ENCODE measurements around the gene CLDN5. TPM values are rescaled to one million over a fixed set of nuclear protein-coding genes. Genes with fewer than 3 reads are reported as not detected.

Gene CLDN5
- total and polyA plus RNA-seq, 2 of the 4 experiments (the other 2 are of a cell fraction), result 0.18 to 0.21 TPM

- dilution Hi-C loops (cut with HindIII; ENCODE audit: low sequenced_read_pairs, unreplicated experiment) (no loop called here), in situ Hi-C loops (cut with MboI; ENCODE audit: low sequenced_read_pairs) (no loop called here), intact Hi-C loops (cut with micrococcal nuclease) (no loop called here)
- no peak overlapping the region for H3K18ac ChIP-seq (ENCODE audit: low read depth, low read length)
- H3K23ac ChIP-seq (ENCODE audit: low read depth, low read length), result no peak overlapping the region
- no peak overlapping the region for H4K5ac ChIP-seq (ENCODE audit: low read depth, low read length)
- no peak for ATAC-seq (ENCODE audit: low read depth)
- POLR2A ChIA-PET (ENCODE audit: unreplicated experiment), result no interaction called here
- no peaks in the 10 kb centered on the region for H4K20me1 ChIP-seq (ENCODE audit: insufficient read depth, low read length)
- no peak overlapping the region for H3K14ac ChIP-seq (replicated peaks; ENCODE audit: low read depth, low read length)
- H2BK20ac ChIP-seq (ENCODE audit: low read depth, low read length), result no peak overlapping the region
- DNase-seq, result no peak
- CTCF ChIA-PET, result interaction anchor here (1.3 kb wide), 1 partner anchor 132 kb away, joined by 4 read pairs; no protein-coding TSS in a partner anchor
- H3K4me1 ChIP-seq (ENCODE audit: control insufficient read depth, insufficient read depth, low read length), result peaks cover 3% of the 10 kb centered on the region
- H2AK9ac ChIP-seq (replicated peaks; ENCODE audit: low read depth, low read length, poor library complexity), result no peak overlapping the region
- no peak overlapping the region for H2BK5ac ChIP-seq (ENCODE audit: low read depth, low read length, poor library complexity, severe bottlenecking)
- H3K36me3 ChIP-seq (ENCODE audit: control insufficient read depth, insufficient read depth, low read length), result peaks cover 4% of the 10 kb centered on the region
- H2BK15ac ChIP-seq (ENCODE audit: low read depth, low read length), result no peak overlapping the region
- no peak overlapping the region for H3K27ac ChIP-seq (ENCODE audit: insufficient read depth, low read length)
- H4K91ac ChIP-seq (ENCODE audit: insufficient read depth, low read depth, low read length), result no peak overlapping the region
- no TSS peak for BruUV-seq (replicated peaks)
- H3K4me2 ChIP-seq (ENCODE audit: low read depth, low read length), result no peak overlapping the region
- H2BK120ac ChIP-seq (ENCODE audit: low read depth, low read length), result no peak overlapping the region
- H3K4ac ChIP-seq (ENCODE audit: low read depth, low read length), result no peak overlapping the region
- no peak overlapping the region for H3K56ac ChIP-seq (ENCODE audit: extremely low read depth, insufficient read depth, low read length)
- no peaks in the 10 kb centered on the region for H3K27me3 ChIP-seq (ENCODE audit: control insufficient read depth, insufficient read depth, low read length)
- H3K79me1 ChIP-seq (ENCODE audit: low read depth in 1 of 2, low read length in 2 of 2), result no peaks in the 10 kb centered on the region
- H3K9ac ChIP-seq (ENCODE audit: low read depth, low read length), result no peak overlapping the region
- TF ChIP-seq MAZ (IDR thresholded peaks at IDR 0.05; ENCODE audit: borderline replicate concordance, low read depth, low read length) (no peak), RCOR1 (IDR thresholded peaks at IDR 0.05; ENCODE audit: insufficient replicate concordance, low read length) (no peak), MXI1 (IDR thresholded peaks at IDR 0.05; ENCODE audit: borderline replicate concordance, low read depth, low read length) (no peak), CEBPB (IDR thresholded peaks at IDR 0.05; ENCODE audit: low read depth, low read length) (no peak), USF2 (IDR thresholded peaks at IDR 0.05; ENCODE audit: low read depth, low read length) (no peak), RAD21 (IDR thresholded peaks at IDR 0.05; ENCODE audit: low read length) (no peak), NFE2L2 (IDR thresholded peaks at IDR 0.05; ENCODE audit: low read depth, low read length) (no peak), POLR2A (IDR thresholded peaks at IDR 0.05; ENCODE audit: low read depth, low read length) (no peak), ELK1 (IDR thresholded peaks at IDR 0.05; ENCODE audit: borderline replicate concordance, low read depth, low read length) (no peak), FOS (IDR thresholded peaks at IDR 0.05; ENCODE audit: low read depth, low read length) (no peak), MAFK (IDR thresholded peaks at IDR 0.05; ENCODE audit: low read depth, low read length) (no peak)
- TF ChIP-seq, protein P1, sequence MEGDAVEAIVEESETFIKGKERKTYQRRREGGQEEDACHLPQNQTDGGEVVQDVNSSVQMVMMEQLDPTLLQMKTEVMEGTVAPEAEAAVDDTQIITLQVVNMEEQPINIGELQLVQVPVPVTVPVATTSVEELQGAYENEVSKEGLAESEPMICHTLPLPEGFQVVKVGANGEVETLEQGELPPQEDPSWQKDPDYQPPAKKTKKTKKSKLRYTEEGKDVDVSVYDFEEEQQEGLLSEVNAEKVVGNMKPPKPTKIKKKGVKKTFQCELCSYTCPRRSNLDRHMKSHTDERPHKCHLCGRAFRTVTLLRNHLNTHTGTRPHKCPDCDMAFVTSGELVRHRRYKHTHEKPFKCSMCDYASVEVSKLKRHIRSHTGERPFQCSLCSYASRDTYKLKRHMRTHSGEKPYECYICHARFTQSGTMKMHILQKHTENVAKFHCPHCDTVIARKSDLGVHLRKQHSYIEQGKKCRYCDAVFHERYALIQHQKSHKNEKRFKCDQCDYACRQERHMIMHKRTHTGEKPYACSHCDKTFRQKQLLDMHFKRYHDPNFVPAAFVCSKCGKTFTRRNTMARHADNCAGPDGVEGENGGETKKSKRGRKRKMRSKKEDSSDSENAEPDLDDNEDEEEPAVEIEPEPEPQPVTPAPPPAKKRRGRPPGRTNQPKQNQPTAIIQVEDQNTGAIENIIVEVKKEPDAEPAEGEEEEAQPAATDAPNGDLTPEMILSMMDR (conservative IDR thresholded peaks at IDR 0.05; ENCODE audit: low read depth, low read length), result no peak
- no peak overlapping the region for H3K4me3 ChIP-seq (ENCODE audit: insufficient read depth, low read depth, low read length)
- no peak overlapping the region for H2AFZ ChIP-seq (replicated peaks; ENCODE audit: low read length, poor library complexity)
- 80% methylated on average over 1 of the region's 7 CpGs; no CpG with 5 or more reads in 1 of the 2 experiments for WGBS, 2 experiments (ENCODE audit: extremely low coverage in 2 of 2, insufficient read length in 1 of 2)
- H3K9me1 ChIP-seq (ENCODE audit: insufficient read depth, low read length), result peaks cover 4% of the 10 kb centered on the region; the same call in 1 of the 2 replicates
- H3K9me3 ChIP-seq (ENCODE audit: control insufficient read depth, insufficient read depth, low read length), result no peaks in the 10 kb centered on the region
- H4K8ac ChIP-seq (ENCODE audit: low read depth in 2 of 2, low read length in 2 of 2), result no peak overlapping the region
- H2AK5ac ChIP-seq (ENCODE audit: low read depth, low read length), result no peak overlapping the region
These were observed 25.9 kb downstream of the CLDN5 start for GRCh38 chr22:19498154-19498865.
